Mesodermal cell (in vitro differentiated cells): ENCODE data around the gene HSD11B2.

Experiments
- H3K27ac ChIP-seq: 2 replicates; pipeline ENCODE4 v1.7.0; 2013; ENCODE audit warnings: mild to moderate bottlenecking, low read depth, low read length, moderate library complexity; ENCODE audit not compliant: severe bottlenecking
- H3K36me3 ChIP-seq: 2 replicates; pipeline ENCODE4 v1.7.1; 2013; ENCODE audit warnings: mild to moderate bottlenecking, low read length, moderate library complexity; ENCODE audit not compliant: control insufficient read depth, insufficient read depth
- H3K4me1 ChIP-seq: one replicate; pipeline ENCODE4 v1.7.1; 2013; ENCODE audit warnings: mild to moderate bottlenecking, low read length; ENCODE audit not compliant: insufficient read depth, control insufficient read depth, poor library complexity, severe bottlenecking
- H3K4me3 ChIP-seq: 2 replicates; pipeline ENCODE4 v1.7.0; 2013; ENCODE audit warnings: low read length, control low read depth, mild to moderate bottlenecking; ENCODE audit not compliant: insufficient read depth, poor library complexity, severe bottlenecking; ENCODE audit errors: extremely low read depth
- H3K9me3 ChIP-seq: 2 replicates; pipeline ENCODE4 v1.7.1; 2013; ENCODE audit warnings: mild to moderate bottlenecking, low read length, moderate library complexity; ENCODE audit not compliant: control insufficient read depth
- WGBS, 2 experiments: methylation state at CpG; one replicate each; pipeline ENCODE4 v1.1.5; 2013; ENCODE audit warnings: missing lambda C conversion rate in 2 of 2; ENCODE audit not compliant: insufficient coverage in 2 of 2; 5-methylcytosine and 5-hydroxymethylcytosine counted together

Gene HSD11B2

GRCh38 chr16:67438098-67438791 is 7.3 kb downstream of the HSD11B2 start:
- WGBS, 2 experiments: 92 to 94% methylated on average over 12 to 18 of the region's 20 CpGs
- Histone ChIP-seq H3K36me3 (peaks cover 35% of the 10 kb centered on the region), H3K27ac (no peak overlapping the region), H3K9me3 (no peaks in the 10 kb centered on the region), H3K4me1 (no peaks in the 10 kb centered on the region), H3K4me3 (no peak overlapping the region)

DNA sequence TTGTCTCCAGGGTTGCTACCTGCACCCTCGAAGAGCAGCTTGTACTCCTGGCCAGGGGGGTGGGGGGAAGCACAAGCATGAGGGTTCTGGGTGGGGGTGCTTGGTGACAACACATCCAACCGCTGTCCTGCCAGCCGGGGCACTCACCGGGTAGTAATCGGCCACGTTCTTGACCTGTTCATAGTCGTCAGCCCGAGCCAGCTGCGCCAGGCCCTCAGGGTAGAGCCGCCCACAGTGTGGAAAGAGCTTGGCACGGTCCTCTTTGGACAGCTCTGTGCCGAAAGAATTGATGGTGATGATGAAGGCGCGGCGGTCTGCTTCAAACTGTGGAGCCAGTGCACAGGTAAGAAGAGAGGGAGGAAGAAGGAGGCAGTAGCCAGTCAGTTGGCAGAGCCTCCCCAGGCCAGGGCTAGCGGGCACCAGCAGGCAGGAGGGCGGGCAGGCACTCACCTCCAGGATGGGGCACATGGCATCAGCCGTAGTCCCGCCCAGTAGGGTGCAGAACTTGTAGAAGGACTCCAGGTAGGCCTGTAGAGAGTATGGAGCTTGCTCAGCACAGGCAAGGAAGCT is 8.0 kb downstream of the HSD11B2 start:
- Histone ChIP-seq H3K4me3 (no peak overlapping the region), H3K9me3 (no peaks in the 10 kb centered on the region), H3K4me1 (no peaks in the 10 kb centered on the region), H3K27ac (no peak overlapping the region), H3K36me3 (peaks cover 38% of the 10 kb centered on the region)
- 94 to 98% methylated on average over 13 to 18 of the region's 19 CpGs for WGBS, 2 experiments

GRCh38 chr16:67441271-67441753 is 10.4 kb downstream of the HSD11B2 start:
- H3K4me3 ChIP-seq: no peak overlapping the region
- H3K4me1 ChIP-seq: no peaks in the 10 kb centered on the region
- H3K36me3 ChIP-seq: peaks cover 43% of the 10 kb centered on the region
- H3K9me3 ChIP-seq: no peaks in the 10 kb centered on the region
- H3K27ac ChIP-seq: no peak overlapping the region
- WGBS, 2 experiments: 95 to 96% methylated on average over 10 to 12 of the region's 17 CpGs

DNA sequence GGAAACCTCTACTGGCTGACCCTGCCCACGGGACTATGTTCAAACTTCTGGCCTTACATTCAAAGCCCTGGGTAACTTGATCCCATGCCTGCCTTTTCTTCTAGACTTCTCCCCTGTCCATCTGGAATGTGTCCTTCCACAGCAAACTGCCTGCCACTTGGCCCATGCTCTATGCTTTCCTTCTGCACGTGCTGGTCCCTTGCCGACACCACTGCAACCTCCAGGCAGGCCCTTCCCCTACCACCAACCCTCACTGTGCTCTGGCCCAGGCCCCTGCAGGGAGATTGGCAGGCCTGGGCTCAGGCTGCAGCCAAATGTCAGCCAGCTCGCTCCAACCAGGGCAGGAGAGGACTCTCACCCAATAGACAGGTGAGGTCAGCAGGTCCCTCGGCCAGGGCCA is 11.0 kb downstream of the HSD11B2 start:
- Histone ChIP-seq H3K36me3 (peaks cover 39% of the 10 kb centered on the region), H3K4me3 (no peak overlapping the region), H3K4me1 (no peaks in the 10 kb centered on the region), H3K27ac (no peak overlapping the region), H3K9me3 (no peaks in the 10 kb centered on the region)
- 80 to 93% methylated on average over 3 to 5 of the region's 5 CpGs for WGBS, 2 experiments

DNA sequence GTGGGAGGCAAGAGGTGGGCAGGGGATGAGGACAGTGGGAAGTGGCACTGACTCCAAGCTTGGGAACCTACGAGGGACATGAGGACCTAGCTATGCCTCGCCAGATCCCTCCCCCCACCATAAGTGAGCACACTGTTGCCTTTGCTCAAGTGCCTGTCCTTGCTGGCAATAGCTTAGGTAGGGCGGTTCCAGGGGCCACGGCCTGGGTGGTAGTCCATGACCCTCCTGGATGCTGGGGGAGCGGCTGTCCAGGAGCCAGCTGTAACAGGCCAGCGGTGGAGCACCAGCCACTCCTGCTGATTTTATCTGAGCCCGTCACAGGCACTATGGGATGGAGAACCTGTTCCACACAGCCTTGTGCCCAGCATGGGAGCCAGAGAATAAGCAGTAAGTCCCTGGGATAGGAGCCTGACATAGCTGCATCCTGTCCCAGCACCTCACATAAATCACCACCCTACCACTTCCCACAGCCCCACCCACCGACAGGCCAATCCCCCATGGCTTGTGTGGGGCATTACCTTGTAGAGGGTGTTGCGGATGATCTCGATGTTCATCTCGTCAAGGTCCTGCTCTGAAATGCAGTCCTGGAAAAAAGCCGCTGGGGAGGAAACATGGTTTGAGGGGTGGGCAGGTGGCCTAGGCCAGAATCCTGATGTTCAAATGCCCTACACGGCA is 11.8 kb downstream of the HSD11B2 start:
- no peak overlapping the region for H3K4me3 ChIP-seq
- H3K9me3 ChIP-seq: no peaks in the 10 kb centered on the region
- no peak overlapping the region for H3K27ac ChIP-seq
- peaks cover 31% of the 10 kb centered on the region for H3K36me3 ChIP-seq
- H3K4me1 ChIP-seq: no peaks in the 10 kb centered on the region
- WGBS, 2 experiments: 93 to 96% methylated on average over 11 to 13 of the region's 13 CpGs

GRCh38 chr16:67443265-67443664 is 12.3 kb downstream of the HSD11B2 start:
- Histone ChIP-seq H3K4me1 (no peaks in the 10 kb centered on the region), H3K9me3 (no peaks in the 10 kb centered on the region), H3K4me3 (no peak overlapping the region), H3K36me3 (peaks cover 30% of the 10 kb centered on the region), H3K27ac (no peak overlapping the region)
- 90 to 92% methylated on average over 3 to 4 of the region's 6 CpGs for WGBS, 2 experiments

- WGBS, 2 experiments: 78 to 83% methylated on average over 20 to 21 of the region's 22 CpGs
- no peak overlapping the region for H3K4me3 ChIP-seq
- peaks cover 26% of the 10 kb centered on the region for H3K36me3 ChIP-seq
- no peak overlapping the region for H3K27ac ChIP-seq
- no peaks in the 10 kb centered on the region for H3K9me3 ChIP-seq
- no peaks in the 10 kb centered on the region for H3K4me1 ChIP-seq
Observed at GRCh38 chr16:67444259-67445125, 13.6 kb downstream of the HSD11B2 start.

DNA sequence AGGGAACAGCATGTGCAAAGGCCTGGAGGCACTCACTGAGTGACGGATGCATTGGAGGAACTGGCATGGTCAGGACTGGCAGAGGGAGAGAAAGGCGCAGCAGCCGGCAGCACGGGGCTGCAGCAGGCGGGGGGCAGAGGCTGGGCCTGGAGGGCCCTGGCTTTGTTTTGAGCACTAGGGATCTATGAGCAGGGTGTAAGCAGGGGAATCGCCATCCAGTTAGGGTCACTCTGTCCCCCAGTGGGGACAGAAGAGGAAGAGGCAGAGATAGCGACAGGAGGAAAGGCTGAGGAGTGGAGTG is 14.2 kb downstream of the HSD11B2 start:
- H3K9me3 ChIP-seq: no peaks in the 10 kb centered on the region
- H3K4me1 ChIP-seq: no peaks in the 10 kb centered on the region
- no peak overlapping the region for H3K27ac ChIP-seq
- no peak overlapping the region for H3K4me3 ChIP-seq
- 91 to 97% methylated on average over 7 of the region's 7 CpGs for WGBS, 2 experiments
- peaks cover 27% of the 10 kb centered on the region for H3K36me3 ChIP-seq

DNA sequence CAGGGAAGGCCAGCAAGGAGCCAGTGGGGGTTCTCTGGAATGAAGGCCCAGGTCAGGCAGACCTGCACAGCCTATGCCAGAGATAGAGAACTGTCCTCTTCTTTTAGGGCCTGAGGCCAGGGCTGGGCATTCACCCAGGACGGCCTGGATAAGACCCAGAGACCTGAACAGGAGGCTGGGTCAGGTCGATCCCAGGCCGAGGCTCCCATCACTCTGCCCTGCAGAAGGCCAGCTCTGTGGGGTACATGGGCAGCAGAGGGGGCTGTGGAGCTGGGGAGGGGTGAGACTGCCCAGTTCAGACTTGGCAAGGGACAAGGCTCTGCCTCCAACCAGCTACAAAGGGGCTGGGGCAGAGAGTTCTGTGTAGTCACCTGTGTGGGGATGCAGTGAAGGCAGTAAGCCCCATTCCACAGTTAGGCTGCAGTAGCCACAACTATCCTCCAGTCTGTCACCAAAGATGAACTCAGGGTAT is 14.6 kb downstream of the HSD11B2 start:
- 97 to 100% methylated on average over 1 to 3 of the region's 3 CpGs for WGBS, 2 experiments
- no peaks in the 10 kb centered on the region for H3K9me3 ChIP-seq
- peaks cover 25% of the 10 kb centered on the region for H3K36me3 ChIP-seq
- H3K4me1 ChIP-seq: no peaks in the 10 kb centered on the region
- no peak overlapping the region for H3K27ac ChIP-seq
- H3K4me3 ChIP-seq: no peak overlapping the region
